ENCODE data around the gene HDDC2.
A peak's percentile ranks its signal among the peaks of the same experiment; 100 is the strongest.

The HDDC2 gene

DNA sequence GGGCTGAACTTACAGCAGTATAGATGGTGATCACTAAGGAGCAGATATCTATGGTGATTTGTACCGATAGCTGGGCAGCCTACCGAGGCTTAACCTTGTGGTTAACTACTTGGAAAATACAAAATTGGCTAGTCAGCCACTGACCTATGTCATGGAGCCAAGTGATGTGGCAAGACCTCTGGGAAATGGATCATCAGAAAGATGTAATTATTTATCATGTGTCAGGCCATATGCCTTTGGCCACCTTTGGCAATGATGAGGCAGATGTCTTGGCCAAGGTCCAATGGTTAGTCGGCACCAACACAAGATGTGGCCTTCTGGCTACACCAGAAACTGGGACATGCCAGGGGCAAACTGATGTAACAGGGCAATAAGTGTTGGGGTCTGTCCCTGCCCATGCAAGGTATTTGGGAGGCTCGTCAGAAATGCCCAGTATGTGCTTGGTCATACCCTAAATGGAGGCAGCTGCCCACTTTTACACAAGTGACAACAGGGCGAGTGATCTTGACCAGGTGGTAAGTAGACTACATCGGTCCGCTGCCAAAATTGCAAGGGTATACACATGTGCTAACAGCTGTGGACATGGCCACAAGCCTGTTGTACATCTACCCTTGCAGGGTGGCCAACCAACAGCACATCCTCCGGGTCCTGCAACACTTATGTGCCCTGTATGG is 30.1 kb downstream of the HDDC2 start:
- Mint-ChIP-seq H3K27ac (no peak overlapping the region), H3K36me3 (peaks cover 32% of the 10 kb centered on the region), H3K4me3 (no peak overlapping the region), H3K4me1 (no peaks in the 10 kb centered on the region), H3K27me3 (no peaks in the 10 kb centered on the region), H3K9me3 (no peaks in the 10 kb centered on the region)
- no peak for DNase-seq (ENCODE audit: low spot score in 2 of 2)
- ATAC-seq (ENCODE audit: low read depth): no peak

DNA sequence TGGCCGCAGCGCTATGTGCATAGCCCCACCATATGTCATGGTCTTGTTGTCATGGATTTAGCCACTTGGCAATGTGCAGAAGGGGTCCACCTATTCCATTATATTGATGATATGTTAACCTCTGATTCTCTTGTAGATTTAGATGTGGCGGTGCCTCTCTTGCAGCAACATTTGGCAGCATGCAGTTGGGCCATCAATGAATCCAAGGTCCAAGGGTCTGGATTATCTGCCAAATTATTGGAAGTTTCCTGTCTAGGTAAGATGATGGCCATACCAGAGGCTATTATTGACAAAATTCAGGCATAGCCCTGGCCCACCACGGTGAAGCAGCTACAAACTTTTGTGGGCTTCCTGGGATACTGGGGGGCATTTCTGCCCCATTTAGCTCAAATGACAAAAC is 31.4 kb downstream of the HDDC2 start:
- Mint-ChIP-seq H3K27ac (no peak overlapping the region), H3K4me1 (no peaks in the 10 kb centered on the region)
- ATAC-seq (ENCODE audit: low read depth): no peak

DNA sequence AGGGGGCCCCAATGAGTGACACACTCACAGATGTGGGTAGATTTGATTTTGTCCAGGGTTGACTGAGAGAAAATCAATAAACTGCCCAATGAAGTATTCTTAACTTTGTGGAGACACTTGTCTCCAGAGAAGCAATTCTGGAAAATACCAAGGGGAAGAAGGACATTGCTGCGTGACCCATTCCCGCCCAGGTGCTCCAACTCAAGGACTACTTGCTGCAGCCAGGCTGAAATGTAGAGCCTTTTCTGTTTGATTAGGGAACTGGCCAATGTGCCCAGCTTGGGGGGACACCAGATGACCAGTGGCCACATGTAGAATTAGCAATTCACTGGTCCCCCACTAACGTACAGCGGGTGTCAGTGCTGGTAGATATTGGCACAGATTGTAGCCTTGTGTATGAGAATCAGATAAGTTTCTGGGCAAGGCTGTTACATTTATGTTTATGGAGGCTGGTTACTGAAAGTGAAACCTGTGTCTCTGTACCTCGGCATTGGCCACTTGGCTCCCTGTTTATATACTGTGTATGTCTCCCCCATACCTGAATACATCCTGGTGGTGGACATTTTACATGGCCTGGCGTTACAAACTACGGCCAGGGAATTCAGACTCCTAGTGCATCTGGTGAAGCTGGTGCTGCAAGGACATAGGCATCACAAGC is 32.3 kb downstream of the HDDC2 start:
- Mint-ChIP-seq H3K36me3 (peaks cover 21% of the 10 kb centered on the region), H3K27me3 (no peaks in the 10 kb centered on the region), H3K4me1 (no peaks in the 10 kb centered on the region), H3K9me3 (no peaks in the 10 kb centered on the region), H3K4me3 (no peak overlapping the region), H3K27ac (no peak overlapping the region)
- DNase-seq (ENCODE audit: low spot score in 2 of 2) (no peak), ATAC-seq (ENCODE audit: low read depth) (no peak)

More for the DNA sequence above, 31.4 kb downstream of the HDDC2 start:
- H3K36me3 Mint-ChIP-seq: peaks cover 23% of the 10 kb centered on the region
- DNase-seq (ENCODE audit: low spot score in 2 of 2): no peak
- H3K9me3 Mint-ChIP-seq: no peaks in the 10 kb centered on the region
- no peak overlapping the region for H3K4me3 Mint-ChIP-seq
- H3K27me3 Mint-ChIP-seq: no peaks in the 10 kb centered on the region

DNA sequence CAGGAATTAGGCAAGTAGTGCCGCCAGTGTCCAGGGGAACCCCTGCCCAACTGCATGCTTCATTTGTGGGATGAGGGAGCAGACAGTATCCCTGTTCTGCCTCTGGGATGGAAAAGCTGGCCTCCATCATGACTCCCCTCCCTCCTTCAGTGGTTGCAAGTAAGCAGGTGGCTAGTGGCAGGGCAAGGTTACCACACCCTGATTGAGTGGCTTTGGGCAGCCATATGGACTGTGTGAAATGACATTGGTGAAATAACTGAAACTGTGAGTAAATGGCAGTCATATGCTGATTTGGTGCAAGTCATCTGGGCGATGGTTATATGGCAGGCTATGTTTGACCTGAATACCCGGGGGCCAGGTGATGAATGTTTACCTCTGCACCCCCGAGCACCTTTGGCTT is 33.0 kb downstream of the HDDC2 start:
- Mint-ChIP-seq H3K4me3 (no peak overlapping the region), H3K4me1 (no peaks in the 10 kb centered on the region), H3K9me3 (no peaks in the 10 kb centered on the region), H3K27ac (no peak overlapping the region), H3K36me3 (peaks cover 15% of the 10 kb centered on the region), H3K27me3 (no peaks in the 10 kb centered on the region)
- no peak for DNase-seq (ENCODE audit: low spot score in 2 of 2)
- no peak for ATAC-seq (ENCODE audit: low read depth)

DNA sequence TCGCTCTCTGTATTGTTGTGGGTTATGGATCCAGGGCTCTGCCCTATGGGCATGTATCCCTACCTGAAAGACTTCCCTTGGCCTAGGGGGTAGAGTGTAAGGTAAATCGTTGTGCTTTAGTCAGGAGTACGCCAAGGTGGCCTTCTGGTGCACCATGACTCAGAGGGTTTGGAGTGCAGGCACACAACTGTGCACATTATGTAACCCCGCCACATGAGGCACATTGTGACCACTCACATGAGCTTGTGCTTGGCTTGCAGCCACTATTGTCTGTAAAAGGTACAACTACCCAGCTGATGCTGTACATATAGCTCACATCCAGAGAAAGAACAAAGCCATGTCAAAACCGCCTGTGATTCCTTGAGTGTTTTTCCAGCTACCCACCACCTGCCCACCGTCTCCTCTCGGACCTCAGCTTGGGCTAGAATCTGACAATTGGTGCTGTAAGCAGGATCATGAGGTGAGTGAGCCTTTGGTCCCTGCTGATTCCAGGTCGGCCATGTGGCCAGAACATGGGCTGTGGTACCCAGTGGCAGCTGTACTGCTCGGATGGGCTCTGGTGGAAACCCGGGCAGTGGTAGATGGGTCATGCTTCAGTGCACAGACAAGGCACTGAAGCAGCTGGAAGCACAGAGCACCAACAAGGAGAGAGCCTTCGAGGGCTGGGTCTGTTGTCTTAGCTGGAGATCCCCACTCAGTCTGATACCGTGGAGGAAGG is 33.8 kb downstream of the HDDC2 start:
- H3K4me1 Mint-ChIP-seq: no peaks in the 10 kb centered on the region
- H3K9me3 Mint-ChIP-seq: no peaks in the 10 kb centered on the region
- H3K36me3 Mint-ChIP-seq: peaks cover 7% of the 10 kb centered on the region
- ATAC-seq (ENCODE audit: low read depth) (no peak), DNase-seq (ENCODE audit: low spot score in 2 of 2) (no peak)
- no peak overlapping the region for H3K27ac Mint-ChIP-seq
- no peaks in the 10 kb centered on the region for H3K27me3 Mint-ChIP-seq
- no peak overlapping the region for H3K4me3 Mint-ChIP-seq

DNA sequence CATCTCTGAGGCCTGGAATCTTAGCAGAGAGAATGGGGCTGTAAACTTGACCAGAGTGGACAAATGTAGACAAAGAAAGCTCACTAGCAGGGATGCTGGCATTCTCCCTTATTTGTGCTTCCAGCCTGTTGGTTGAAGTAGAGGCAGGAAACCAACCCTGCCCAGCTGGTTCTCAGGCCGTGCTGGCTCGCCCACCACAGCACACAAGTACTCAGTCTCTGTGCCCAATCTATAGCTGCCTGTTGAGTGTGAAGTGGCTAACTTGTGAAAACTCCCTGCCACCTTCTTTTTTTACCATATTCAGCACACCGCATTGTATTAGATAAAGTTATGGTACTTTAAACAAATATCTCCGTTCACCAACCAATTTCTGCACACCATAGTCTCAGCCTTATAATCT is 37.3 kb downstream of the HDDC2 start:
- H3K27ac Mint-ChIP-seq: no peak overlapping the region
- H3K36me3 Mint-ChIP-seq: no peaks in the 10 kb centered on the region
- H3K4me3 Mint-ChIP-seq: no peak overlapping the region
- H3K27me3 Mint-ChIP-seq: no peaks in the 10 kb centered on the region
- DNase-seq (ENCODE audit: low spot score in 2 of 2): no peak
- H3K9me3 Mint-ChIP-seq: peaks cover 2% of the 10 kb centered on the region
- no peaks in the 10 kb centered on the region for H3K4me1 Mint-ChIP-seq
- no peak for ATAC-seq (ENCODE audit: low read depth)

DNA sequence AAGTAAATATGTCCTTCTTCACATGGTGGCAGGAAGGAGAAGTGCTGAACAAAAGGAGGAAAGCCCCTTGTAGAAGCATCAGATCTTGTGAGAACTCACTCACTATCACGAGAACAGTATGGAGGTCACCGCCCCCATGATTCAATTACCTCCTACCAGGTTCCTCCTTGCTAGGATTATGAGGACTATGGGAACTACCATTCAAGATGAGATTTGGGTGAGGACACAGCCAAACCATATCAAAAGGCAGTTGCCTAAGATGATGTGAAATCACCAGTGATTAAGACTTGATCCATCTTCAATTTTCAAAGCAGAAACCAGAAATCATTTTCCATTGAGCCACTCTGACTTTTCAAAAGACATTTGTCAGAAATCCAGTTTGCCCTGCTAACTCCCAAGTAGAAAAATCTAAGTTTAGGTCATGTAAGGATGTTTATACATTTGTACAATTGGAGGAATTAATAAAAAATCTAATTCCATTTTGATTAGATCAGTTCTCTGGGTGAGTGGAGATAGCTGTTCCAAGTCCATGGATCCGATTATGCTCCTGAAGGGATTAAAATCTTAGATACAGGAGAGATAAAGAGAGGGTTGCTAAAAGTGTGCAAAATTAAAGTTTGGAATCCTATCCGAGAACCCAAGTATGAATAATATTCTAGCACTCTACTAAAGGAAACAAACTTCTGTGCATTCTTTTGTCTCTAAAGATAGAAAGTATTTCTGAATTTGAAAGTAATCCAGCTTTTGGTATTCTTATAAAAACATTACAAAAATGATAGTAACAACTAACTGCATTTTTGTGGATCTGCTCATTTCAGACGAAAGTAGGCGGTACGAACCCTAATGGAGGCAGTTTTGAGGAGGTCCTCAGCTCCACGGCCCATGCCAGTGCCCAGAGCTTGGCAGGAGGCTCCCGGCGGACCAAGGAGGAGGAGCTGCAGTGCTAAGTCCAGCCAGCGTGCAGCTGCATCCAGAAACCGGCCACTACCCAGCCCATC is 39.5 kb downstream of the HDDC2 start:
- ATAC-seq (ENCODE audit: low read depth): peak; percentile 32
- Mint-ChIP-seq H3K27ac (no peak overlapping the region), H3K4me3 (no peak overlapping the region), H3K4me1 (no peaks in the 10 kb centered on the region), H3K9me3 (peaks cover 2% of the 10 kb centered on the region), H3K36me3 (no peaks in the 10 kb centered on the region), H3K27me3 (no peaks in the 10 kb centered on the region)
- no peak for DNase-seq (ENCODE audit: low spot score in 2 of 2)

DNA sequence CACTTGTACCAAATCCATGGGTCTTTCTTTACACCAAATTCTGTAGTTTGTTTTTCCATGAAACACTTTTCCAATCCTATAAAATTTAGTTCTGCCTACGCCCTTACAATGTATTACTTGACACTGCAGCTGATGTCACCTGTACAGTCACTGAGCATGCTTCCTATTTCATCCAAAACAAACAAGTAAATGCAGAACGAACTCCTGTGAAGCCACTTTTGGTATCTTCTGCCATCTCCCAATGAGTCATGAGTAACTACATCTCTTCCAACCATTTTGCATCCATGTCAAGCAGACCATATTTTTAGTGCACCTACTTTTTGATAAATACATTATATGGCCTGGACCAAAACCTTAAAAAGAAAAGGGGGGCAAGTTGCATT is 42.4 kb downstream of the HDDC2 start:
- no peaks in the 10 kb centered on the region for H3K27me3 Mint-ChIP-seq
- DNase-seq (ENCODE audit: low spot score in 2 of 2) (no peak), ATAC-seq (ENCODE audit: low read depth) (no peak)
- no peak overlapping the region for H3K27ac Mint-ChIP-seq
- no peaks in the 10 kb centered on the region for H3K4me1 Mint-ChIP-seq
- H3K36me3 Mint-ChIP-seq: no peaks in the 10 kb centered on the region
- no peak overlapping the region for H3K4me3 Mint-ChIP-seq
- H3K9me3 Mint-ChIP-seq: peaks cover 2% of the 10 kb centered on the region

DNA sequence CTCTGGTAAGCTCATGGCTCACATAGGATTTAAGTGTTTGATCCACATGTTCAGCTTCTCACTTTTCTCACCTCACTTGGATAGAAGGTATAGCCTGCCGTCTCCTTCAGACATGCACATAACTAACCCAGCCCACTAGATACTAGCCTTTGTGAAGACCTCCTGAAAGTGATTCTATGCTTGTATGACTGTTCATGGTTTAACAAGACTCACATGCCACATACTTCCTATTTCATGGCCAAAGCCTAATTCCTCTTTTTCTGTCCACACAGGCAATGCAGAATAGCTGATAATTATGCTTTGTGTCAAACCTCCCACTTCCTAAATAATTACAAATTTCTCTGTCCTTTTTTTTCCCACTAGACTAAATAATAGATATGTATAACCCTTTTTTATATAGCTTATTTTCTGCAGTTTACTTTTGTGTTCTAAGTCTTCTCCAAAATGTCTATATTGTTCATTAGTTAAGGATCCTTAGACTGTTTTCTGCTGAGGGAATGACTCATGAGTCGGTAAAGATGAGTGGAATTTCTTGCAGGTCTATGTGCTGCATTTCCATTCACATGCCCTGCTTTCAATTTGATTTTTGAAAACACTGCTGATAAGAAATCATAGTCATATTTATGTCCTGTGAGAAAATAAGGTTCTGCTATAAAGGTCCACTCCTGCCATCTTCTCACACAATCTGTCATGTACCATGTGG is 43.0 kb downstream of the HDDC2 start:
- Mint-ChIP-seq H3K27ac (no peak overlapping the region), H3K9me3 (peaks cover 2% of the 10 kb centered on the region), H3K4me1 (no peaks in the 10 kb centered on the region), H3K27me3 (no peaks in the 10 kb centered on the region), H3K36me3 (no peaks in the 10 kb centered on the region), H3K4me3 (no peak overlapping the region)
- DNase-seq (ENCODE audit: low spot score in 2 of 2) (no peak), ATAC-seq (ENCODE audit: low read depth) (no peak)

DNA sequence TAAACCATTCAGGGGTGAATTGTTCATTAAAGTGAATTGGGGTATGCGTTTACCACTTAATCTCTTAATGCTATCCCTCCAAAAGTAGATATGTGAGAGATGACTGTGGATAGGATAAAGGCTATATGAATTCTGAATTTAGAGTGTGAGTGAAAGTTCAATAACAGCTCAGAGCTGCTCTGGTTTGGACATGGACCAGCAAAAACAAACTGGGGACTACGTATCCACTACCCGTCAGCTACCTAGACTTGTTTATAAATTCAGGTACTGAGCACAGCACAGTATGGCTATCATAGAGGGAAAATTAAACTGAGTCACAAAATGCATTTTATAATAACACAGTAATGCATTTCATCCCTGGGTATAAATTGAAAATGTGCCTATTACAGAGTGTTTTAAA is 44.4 kb downstream of the HDDC2 start:
- no peak overlapping the region for H3K4me3 Mint-ChIP-seq
- no peaks in the 10 kb centered on the region for H3K36me3 Mint-ChIP-seq
- H3K9me3 Mint-ChIP-seq: peaks cover 2% of the 10 kb centered on the region
- no peaks in the 10 kb centered on the region for H3K27me3 Mint-ChIP-seq
- no peak overlapping the region for H3K27ac Mint-ChIP-seq
- DNase-seq (ENCODE audit: low spot score in 2 of 2) (no peak), ATAC-seq (ENCODE audit: low read depth) (no peak)
- H3K4me1 Mint-ChIP-seq: no peaks in the 10 kb centered on the region

DNA sequence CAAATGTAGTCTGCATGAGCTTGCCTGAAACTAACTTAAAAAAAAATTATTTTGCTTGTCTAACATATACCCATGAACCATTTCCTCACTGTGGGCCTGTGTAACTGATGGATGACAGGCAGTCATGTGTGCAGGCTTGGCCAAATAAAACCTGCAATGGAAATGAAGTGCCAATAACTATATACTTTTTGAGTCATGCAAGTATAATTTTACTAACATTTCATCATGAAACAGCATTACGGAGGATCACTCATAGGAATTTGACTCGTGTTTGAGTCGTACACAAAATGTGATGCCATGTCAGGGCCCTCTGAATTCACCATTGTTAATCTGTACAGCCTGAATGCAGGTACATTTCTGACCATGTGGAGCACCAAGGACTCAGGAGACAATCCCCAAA is 46.6 kb downstream of the HDDC2 start:
- Mint-ChIP-seq H3K9me3 (no peaks in the 10 kb centered on the region), H3K4me1 (no peaks in the 10 kb centered on the region), H3K27me3 (no peaks in the 10 kb centered on the region), H3K27ac (no peak overlapping the region), H3K4me3 (no peak overlapping the region), H3K36me3 (no peaks in the 10 kb centered on the region)
- ATAC-seq (ENCODE audit: low read depth) (no peak), DNase-seq (ENCODE audit: low spot score in 2 of 2) (no peak)

DNA sequence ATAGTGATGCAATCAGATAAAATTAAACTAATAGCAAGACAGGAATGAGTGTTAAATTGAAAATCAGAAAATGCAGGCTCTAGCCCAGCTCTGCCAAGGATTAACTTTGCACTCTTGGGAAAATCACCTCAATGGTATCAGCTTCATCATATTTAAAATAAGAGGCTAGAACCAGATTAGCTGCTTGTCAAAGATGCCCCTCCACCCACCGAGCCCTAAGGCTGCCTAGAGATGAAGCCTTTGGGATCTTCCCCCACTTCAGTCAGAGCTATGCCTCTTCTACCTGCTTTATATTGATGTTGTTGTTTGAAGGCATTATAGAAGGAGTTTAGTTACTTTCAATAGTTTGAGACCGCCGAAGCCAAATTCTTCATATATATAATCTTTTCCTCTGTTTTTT is 47.4 kb downstream of the HDDC2 start:
- no peaks in the 10 kb centered on the region for H3K4me1 Mint-ChIP-seq
- H3K27ac Mint-ChIP-seq: no peak overlapping the region
- H3K36me3 Mint-ChIP-seq: no peaks in the 10 kb centered on the region
- ATAC-seq (ENCODE audit: low read depth) (no peak), DNase-seq (ENCODE audit: low spot score in 2 of 2) (no peak)
- no peak overlapping the region for H3K4me3 Mint-ChIP-seq
- H3K27me3 Mint-ChIP-seq: no peaks in the 10 kb centered on the region
- no peaks in the 10 kb centered on the region for H3K9me3 Mint-ChIP-seq

DNA sequence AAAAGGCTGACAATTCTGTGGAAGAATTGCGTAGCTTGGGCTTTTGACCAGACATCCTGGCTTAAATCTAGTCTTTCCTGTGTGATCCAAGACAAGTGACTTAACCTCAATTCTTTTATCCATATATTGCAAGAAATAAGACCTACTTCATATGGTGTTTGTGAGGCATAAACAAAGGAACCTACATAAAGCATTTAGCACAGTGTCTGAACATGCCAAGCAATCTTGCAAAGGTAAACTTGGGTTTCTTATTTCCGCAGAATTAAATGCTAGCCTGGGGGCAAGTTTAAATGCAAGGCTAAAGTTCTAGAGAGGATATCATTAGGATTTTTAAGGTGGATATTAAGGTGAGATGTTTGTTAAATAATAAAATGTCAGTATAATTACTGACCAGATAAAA is 47.9 kb downstream of the HDDC2 start:
- Mint-ChIP-seq H3K4me3 (no peak overlapping the region), H3K27me3 (no peaks in the 10 kb centered on the region), H3K4me1 (no peaks in the 10 kb centered on the region), H3K9me3 (no peaks in the 10 kb centered on the region), H3K27ac (no peak overlapping the region), H3K36me3 (no peaks in the 10 kb centered on the region)
- no peak for DNase-seq (ENCODE audit: low spot score in 2 of 2)
- ATAC-seq (ENCODE audit: low read depth): no peak
